ENCODE measurements around the gene PRPH. TPM values are rescaled to one million over a fixed set of nuclear protein-coding genes. Genes with fewer than 3 reads are reported as not detected.

Gene PRPH
- total and polyA plus RNA-seq, 9 of the 15 experiments (the other 6 are each of a cell fraction or from before 2014, with no cell fraction given): 0.27 to 1.9 (median 1.3) TPM; not detected in 1

GRCh38 chr12:49293056-49293956, 1.6 kb upstream of the PRPH start:
- H3K4me1 ChIP-seq (replicated peaks in 1 of 2; ENCODE audit: control insufficient read depth in 2 of 2, insufficient read depth in 2 of 2, low read length in 2 of 2): peaks cover 8 to 52% of the 10 kb centered on the region in 2 experiments; a peak in 4 of 5 replicates
- BruUV-seq (replicated peaks): no TSS peak
- FAIRE-seq: no peak
- POLR2A ChIA-PET: interaction anchor here (0.5 to 2.6 kb wide), 11 partner anchors 11 to 786 kb away, joined by 3 to 20 read pairs (median 3); partner anchors contain the start of gene TROAP
- H2AFZ ChIP-seq (ENCODE audit: low read depth, low read length): no peak overlapping the region
- H3K36me3 ChIP-seq (ENCODE audit: control insufficient read depth, insufficient read depth, low read length): no peaks in the 10 kb centered on the region
- H3K9me3 ChIP-seq (replicated peaks; ENCODE audit: control insufficient read depth, insufficient read depth, low read depth, low read length): no peaks in the 10 kb centered on the region
- no peak overlapping the region for H3K4me2 ChIP-seq (ENCODE audit: insufficient read depth, low read length)
- 23% methylated on average over 16 of the region's 18 CpGs for WGBS (ENCODE audit: insufficient coverage, low coverage, missing lambda C conversion rate)
- no peak overlapping the region for H3K4me3 ChIP-seq
- no peak for DNase-seq (ENCODE audit: extremely low read depth in 1 of 4, low spot score in 3 of 4)
- H3K27ac ChIP-seq (ENCODE audit: extremely low read depth, low read depth, low read length): no peak overlapping the region
- no peaks in the 10 kb centered on the region for H3K79me2 ChIP-seq (ENCODE audit: control insufficient read depth, insufficient read depth, low read length)
- in situ Hi-C loops (cut with MboI): no loop called here
- no peaks in the 10 kb centered on the region for H3K27me3 ChIP-seq (ENCODE audit: control insufficient read depth in 2 of 2, insufficient read depth in 2 of 2, low read length in 2 of 2)
- TF ChIP-seq POLR2G (IDR thresholded peaks at IDR 0.05; ENCODE audit: low read depth, low read length) (0 out of 2 replicates have a peak, but pooled peaks have one; percentile 3), IRF2 (CRISPR knock-in tag; IDR thresholded peaks at IDR 0.05) (no peak)
- H4K20me1 ChIP-seq (replicated peaks; ENCODE audit: control insufficient read depth, insufficient read depth, low read length): no peaks in the 10 kb centered on the region
- H3K9ac ChIP-seq (ENCODE audit: insufficient read depth in 1 of 2, low read depth in 2 of 2, low read length in 2 of 2): peak overlapping the region in 1 of 2 experiments; percentile 54; a peak in 2 of 4 replicates
- ATAC-seq: no peak
- intact Hi-C loops (cut with micrococcal nuclease): no loop called here
- CTCF ChIA-PET (ENCODE audit: low intra/inter-chr PET ratio): interaction anchor here (0.7 kb wide), 1 partner anchor 55 kb away, joined by 3 read pairs; no protein-coding TSS in a partner anchor
- H3K9me1 ChIP-seq (ENCODE audit: control insufficient read depth, insufficient read depth, low read length): peaks cover 9% of the 10 kb centered on the region

Measured in K562 (cell line).